ENCODE results near the gene SEZ6. TPM values are rescaled to one million over a fixed set of nuclear protein-coding genes. Genes with fewer than 3 reads are reported as not detected.

SEZ6 gene
- total RNA-seq, 4 donors from 2014 or later = not detected

GRCh38 chr17:28928061-28928460 lies 77.8 kb downstream of the SEZ6 start:
- TF ChIP-seq CTCF (IDR thresholded peaks at IDR 0.05 in 4 of 5, conservative IDR thresholded peaks at IDR 0.05 in 1 of 5) (no peak), POLR2A (IDR thresholded peaks at IDR 0.05) (no peak)
- ATAC-seq (no peak), DNase-seq (no peak)
- Histone ChIP-seq H3K36me3 (peaks cover 0 to 14% of the 10 kb centered on the region in 2 donors), H3K4me3 (no peak overlapping the region), H3K4me1 (peaks cover 27% of the 10 kb centered on the region in 2 donors), H3K27me3 (no peaks in the 10 kb centered on the region), H3K9me3 (no peaks in the 10 kb centered on the region), H3K27ac (no peak overlapping the region)
- intact Hi-C loops (cut with DNase I; ENCODE audit: low total_unique reads) (no loop called here), in situ Hi-C loops (cut with MboI; ENCODE audit: low sequenced_read_pairs in 4 of 4) (no loop called here)

GRCh38 chr17:28926786-28927185 lies 79.0 kb downstream of the SEZ6 start:
- Histone ChIP-seq H3K36me3 (peaks cover 0 to 27% of the 10 kb centered on the region in 2 donors), H3K27me3 (no peaks in the 10 kb centered on the region), H3K4me1 (peaks cover 21 to 24% of the 10 kb centered on the region in 2 donors), H3K27ac (peak overlapping the region; percentile 50 to 70 (median 59)), H3K9me3 (no peaks in the 10 kb centered on the region), H3K4me3 (no peak overlapping the region)
- in situ Hi-C loops (cut with MboI; ENCODE audit: low sequenced_read_pairs in 4 of 4) (no loop called here), intact Hi-C loops (cut with DNase I; ENCODE audit: low total_unique reads) (no loop called here)
- ATAC-seq (no peak), DNase-seq (no peak)
- TF ChIP-seq POLR2A (IDR thresholded peaks at IDR 0.05) (no peak), CTCF (IDR thresholded peaks at IDR 0.05 in 4 of 5, conservative IDR thresholded peaks at IDR 0.05 in 1 of 5) (no peak)

DNA sequence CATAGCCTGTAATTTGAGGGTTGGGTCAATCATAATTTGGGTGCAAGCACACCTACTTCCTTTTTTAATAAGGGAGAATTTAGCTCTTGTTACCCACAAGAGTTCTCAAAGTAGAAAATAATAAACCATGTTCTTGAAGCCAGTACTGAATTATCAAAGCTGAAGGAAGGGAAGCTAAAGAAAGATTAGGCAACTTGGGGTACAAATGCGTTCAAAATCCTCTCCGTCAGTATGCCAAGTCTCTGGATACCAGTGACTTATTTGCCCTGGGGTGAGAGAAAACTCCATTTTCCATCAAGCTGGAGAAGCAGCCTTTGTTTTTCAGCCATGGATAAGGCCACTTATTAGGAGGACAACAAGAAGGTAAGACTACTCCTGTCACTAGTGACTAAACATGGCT lies 79.5 kb downstream of the SEZ6 start:
- no peak overlapping the region for H3K4me3 ChIP-seq
- no peak for ATAC-seq
- intact Hi-C loops (cut with DNase I; ENCODE audit: low total_unique reads) (no loop called here), in situ Hi-C loops (cut with MboI; ENCODE audit: low sequenced_read_pairs in 4 of 4) (no loop called here)
- peak in 1 of 2 donors; percentile 2 for TF ChIP-seq POLR2A (IDR thresholded peaks at IDR 0.05)
- TF ChIP-seq CTCF (IDR thresholded peaks at IDR 0.05 in 4 of 5, conservative IDR thresholded peaks at IDR 0.05 in 1 of 5) = no peak
- no peaks in the 10 kb centered on the region for H3K27me3 ChIP-seq
- H3K9me3 ChIP-seq = no peaks in the 10 kb centered on the region
- peaks cover 20 to 21% of the 10 kb centered on the region in 2 donors for H3K4me1 ChIP-seq
- peaks cover 0 to 31% of the 10 kb centered on the region in 2 donors for H3K36me3 ChIP-seq
- peak overlapping the region; percentile 50 to 70 (median 59) for H3K27ac ChIP-seq
- DNase-seq = no peak

- intact Hi-C loops (cut with DNase I; ENCODE audit: low total_unique reads) = no loop called here
- peak in 1 of 2 donors; percentile 20 for ATAC-seq
- no peaks in the 10 kb centered on the region for H3K9me3 ChIP-seq
- in situ Hi-C loops (cut with MboI; ENCODE audit: low sequenced_read_pairs in 4 of 4) = no loop called here
- DNase-seq = no peak
- peak overlapping the region; percentile 50 to 70 (median 59) for H3K27ac ChIP-seq
- H3K4me1 ChIP-seq = peaks cover 17 to 18% of the 10 kb centered on the region in 2 donors
- H3K27me3 ChIP-seq = no peaks in the 10 kb centered on the region
- TF ChIP-seq POLR2A (IDR thresholded peaks at IDR 0.05) (peak in 1 of 2 donors; percentile 6), CTCF (IDR thresholded peaks at IDR 0.05 in 4 of 5, conservative IDR thresholded peaks at IDR 0.05 in 1 of 5) (no peak)
- no peak overlapping the region for H3K4me3 ChIP-seq
- peaks cover 0 to 35% of the 10 kb centered on the region in 2 donors for H3K36me3 ChIP-seq
Measured at GRCh38 chr17:28925912-28926365, 79.9 kb downstream of the SEZ6 start.

GRCh38 chr17:28920201-28920600 lies 85.6 kb downstream of the SEZ6 start:
- Histone ChIP-seq H3K9me3 (no peaks in the 10 kb centered on the region), H3K36me3 (peaks cover 5 to 89% of the 10 kb centered on the region in 2 donors), H3K4me1 (peaks cover 0 to 15% of the 10 kb centered on the region in 2 donors), H3K27ac (no peak overlapping the region), H3K27me3 (no peaks in the 10 kb centered on the region), H3K4me3 (no peak overlapping the region)
- TF ChIP-seq CTCF (IDR thresholded peaks at IDR 0.05 in 4 of 5, conservative IDR thresholded peaks at IDR 0.05 in 1 of 5) (no peak), POLR2A (IDR thresholded peaks at IDR 0.05) (no peak)
- DNase-seq (no peak), ATAC-seq (no peak)
- in situ Hi-C loops (cut with MboI; ENCODE audit: low sequenced_read_pairs in 4 of 4) = no loop called here
- intact Hi-C loops (cut with DNase I; ENCODE audit: low total_unique reads) = no loop called here

All from gastrocnemius medialis (tissue), 4 donors.